Activated naive CD8-positive, alpha-beta T cell treated with anti-CD3 and anti-CD28 coated beads for 36 hours (primary cell): ENCODE results near the gene NME8. TPM values are rescaled to one million over a fixed set of nuclear protein-coding genes. Genes with fewer than 3 reads are reported as not detected.

Source experiments
- DNase-seq: peaks from one replicate; pipeline ENCODE4 v3.0.0; 2021
- H3K27ac Mint-ChIP-seq: one replicate; pipeline ENCODE4 v1.8.0; 2022; ENCODE audit warnings: mild to moderate bottlenecking, moderate library complexity, mixed read lengths
- H3K27me3 Mint-ChIP-seq: one replicate; pipeline ENCODE4 v1.8.0; 2022; ENCODE audit warnings: mild to moderate bottlenecking, mixed read lengths
- H3K36me3 Mint-ChIP-seq: one replicate; pipeline ENCODE4 v1.8.0; 2021; ENCODE audit warnings: mild to moderate bottlenecking, mixed read lengths
- H3K4me1 Mint-ChIP-seq: one replicate; pipeline ENCODE4 v1.8.0; 2021; ENCODE audit warnings: mixed read lengths
- H3K4me3 Mint-ChIP-seq: one replicate; pipeline ENCODE4 v1.8.0; 2022; ENCODE audit warnings: mild to moderate bottlenecking, moderate library complexity, mixed read lengths
- H3K9me3 Mint-ChIP-seq: one replicate; pipeline ENCODE4 v1.8.0; 2022; ENCODE audit warnings: mixed read lengths
- total RNA-seq, 2 experiments: library from RNA; stranded (reverse); gene quantifications; one replicate each; pipeline ENCODE4 v1.2.3, GENCODE V29; 2021

The NME8 gene
- total RNA-seq, 2 experiments from 2014 or later, result not detected

GRCh38 chr7:37918526-37918925, 70.1 kb downstream of the NME8 start:
- Mint-ChIP-seq H3K9me3 (no peaks in the 10 kb centered on the region), H3K4me1 (peaks cover 18% of the 10 kb centered on the region), H3K4me3 (no peak overlapping the region), H3K27me3 (peaks cover 91% of the 10 kb centered on the region), H3K36me3 (no peaks in the 10 kb centered on the region), H3K27ac (no peak overlapping the region)
- no peak for DNase-seq

- Mint-ChIP-seq H3K9me3 (no peaks in the 10 kb centered on the region), H3K27me3 (peaks cover 79% of the 10 kb centered on the region), H3K4me3 (peak within 1 kb of the TSS; percentile 74), H3K27ac (no peak within 1 kb of the TSS), H3K4me1 (peaks cover 18% of the 10 kb centered on the region), H3K36me3 (no peaks in the 10 kb centered on the region)
- peak; percentile 45 for DNase-seq
These were observed 72.0 kb downstream of the NME8 start, which contains the start of gene EPDR1 for GRCh38 chr7:37920305-37920848. Gene EPDR1, plus strand, starts transcription at chr7:37920640. Its CDS starts 300 bp downstream, at chr7:37920940.

GRCh38 chr7:37920849-37921805, 72.7 kb downstream of the NME8 start:
- peaks cover under 1% of the 10 kb centered on the region for H3K9me3 Mint-ChIP-seq
- no peak overlapping the region for H3K27ac Mint-ChIP-seq
- peak; percentile 21 for DNase-seq
- peaks cover 71% of the 10 kb centered on the region for H3K27me3 Mint-ChIP-seq
- H3K4me1 Mint-ChIP-seq, result peaks cover 14% of the 10 kb centered on the region
- peak overlapping the region; percentile 74 for H3K4me3 Mint-ChIP-seq
- peaks cover under 1% of the 10 kb centered on the region for H3K36me3 Mint-ChIP-seq

GRCh38 chr7:37921876-37922275, 73.5 kb downstream of the NME8 start:
- peaks cover 1% of the 10 kb centered on the region for H3K36me3 Mint-ChIP-seq
- no peak overlapping the region for H3K27ac Mint-ChIP-seq
- peaks cover 64% of the 10 kb centered on the region for H3K27me3 Mint-ChIP-seq
- peaks cover 2% of the 10 kb centered on the region for H3K9me3 Mint-ChIP-seq
- peaks cover 11% of the 10 kb centered on the region for H3K4me1 Mint-ChIP-seq
- H3K4me3 Mint-ChIP-seq, result peak overlapping the region; percentile 15
- no peak for DNase-seq

GRCh38 chr7:37923996-37924395, 75.6 kb downstream of the NME8 start:
- Mint-ChIP-seq H3K4me1 (peaks cover 7% of the 10 kb centered on the region), H3K27ac (no peak overlapping the region), H3K4me3 (no peak overlapping the region), H3K36me3 (peaks cover 1% of the 10 kb centered on the region), H3K27me3 (peaks cover 43% of the 10 kb centered on the region), H3K9me3 (peaks cover 2% of the 10 kb centered on the region)
- DNase-seq, result no peak

- no peak overlapping the region for H3K27ac Mint-ChIP-seq
- no peak overlapping the region for H3K4me3 Mint-ChIP-seq
- H3K9me3 Mint-ChIP-seq, result peaks cover 2% of the 10 kb centered on the region
- peaks cover 7% of the 10 kb centered on the region for H3K4me1 Mint-ChIP-seq
- DNase-seq, result no peak
- H3K27me3 Mint-ChIP-seq, result peaks cover 38% of the 10 kb centered on the region
- H3K36me3 Mint-ChIP-seq, result peaks cover 1% of the 10 kb centered on the region
These were observed 76.2 kb downstream of the NME8 start for GRCh38 chr7:37924491-37925041.

GRCh38 chr7:37925620-37926019, 77.2 kb downstream of the NME8 start:
- H3K9me3 Mint-ChIP-seq, result peaks cover 2% of the 10 kb centered on the region

GRCh38 chr7:37927773-37928444, 79.5 kb downstream of the NME8 start:
- no peak overlapping the region for H3K27ac Mint-ChIP-seq
- H3K9me3 Mint-ChIP-seq, result peaks cover 2% of the 10 kb centered on the region
- H3K27me3 Mint-ChIP-seq, result peaks cover 11% of the 10 kb centered on the region
- no peaks in the 10 kb centered on the region for H3K4me1 Mint-ChIP-seq
- H3K4me3 Mint-ChIP-seq, result no peak overlapping the region
- no peak for DNase-seq
- peaks cover 1% of the 10 kb centered on the region for H3K36me3 Mint-ChIP-seq

More at GRCh38 chr7:37925620-37926019, 77.2 kb downstream of the NME8 start:
- Mint-ChIP-seq H3K27ac (no peak overlapping the region), H3K4me1 (peaks cover 4% of the 10 kb centered on the region), H3K36me3 (peaks cover 1% of the 10 kb centered on the region), H3K4me3 (no peak overlapping the region), H3K27me3 (peaks cover 27% of the 10 kb centered on the region)
- no peak for DNase-seq

- H3K9me3 Mint-ChIP-seq, result peaks cover 2% of the 10 kb centered on the region
- H3K36me3 Mint-ChIP-seq, result peaks cover 1% of the 10 kb centered on the region
These were observed 80.5 kb downstream of the NME8 start for GRCh38 chr7:37928878-37929277.

GRCh38 chr7:37930226-37930948, 82.0 kb downstream of the NME8 start:
- H3K9me3 Mint-ChIP-seq, result peaks cover 2% of the 10 kb centered on the region
- DNase-seq, result no peak
- H3K27me3 Mint-ChIP-seq, result no peaks in the 10 kb centered on the region
- H3K4me3 Mint-ChIP-seq, result no peak overlapping the region
- H3K36me3 Mint-ChIP-seq, result peaks cover 1% of the 10 kb centered on the region
- no peaks in the 10 kb centered on the region for H3K4me1 Mint-ChIP-seq
- H3K27ac Mint-ChIP-seq, result no peak overlapping the region

More at GRCh38 chr7:37928878-37929277, 80.5 kb downstream of the NME8 start:
- no peaks in the 10 kb centered on the region for H3K4me1 Mint-ChIP-seq
- no peak overlapping the region for H3K27ac Mint-ChIP-seq
- no peak overlapping the region for H3K4me3 Mint-ChIP-seq
- no peak for DNase-seq
- H3K27me3 Mint-ChIP-seq, result peaks cover 5% of the 10 kb centered on the region

- Mint-ChIP-seq H3K27me3 (no peaks in the 10 kb centered on the region), H3K4me3 (no peak overlapping the region), H3K9me3 (peaks cover 7% of the 10 kb centered on the region), H3K36me3 (no peaks in the 10 kb centered on the region), H3K4me1 (no peaks in the 10 kb centered on the region), H3K27ac (no peak overlapping the region)
- DNase-seq, result no peak
These were observed 84.1 kb downstream of the NME8 start for GRCh38 chr7:37932543-37932942.

- no peaks in the 10 kb centered on the region for H3K4me1 Mint-ChIP-seq
- DNase-seq, result no peak
- no peaks in the 10 kb centered on the region for H3K27me3 Mint-ChIP-seq
- H3K27ac Mint-ChIP-seq, result no peak overlapping the region
- peaks cover 7% of the 10 kb centered on the region for H3K9me3 Mint-ChIP-seq
- no peak overlapping the region for H3K4me3 Mint-ChIP-seq
- no peaks in the 10 kb centered on the region for H3K36me3 Mint-ChIP-seq
These were observed 84.7 kb downstream of the NME8 start for GRCh38 chr7:37933018-37933566.

- H3K9me3 Mint-ChIP-seq, result no peaks in the 10 kb centered on the region
- no peak overlapping the region for H3K27ac Mint-ChIP-seq
- H3K4me3 Mint-ChIP-seq, result no peak overlapping the region
- no peaks in the 10 kb centered on the region for H3K4me1 Mint-ChIP-seq
- DNase-seq, result no peak
- H3K27me3 Mint-ChIP-seq, result no peaks in the 10 kb centered on the region
- no peaks in the 10 kb centered on the region for H3K36me3 Mint-ChIP-seq
These were observed 94.7 kb downstream of the NME8 start for GRCh38 chr7:37942934-37943610.
